HG02973 (cell line): Measurements from ENCODE around the gene NKX2-3.

Experiments used
- ATAC-seq: cut with Tn5 transposase; IDR thresholded peaks from one replicate; pipeline ENCODE4 v1.9.1; 2021; ENCODE audit warnings: moderate library complexity; ENCODE audit not compliant: unreplicated experiment

NKX2-3 gene

GRCh38 chr10:99525897-99526296 is 6.8 kb upstream of the NKX2-3 start:
- no peak for ATAC-seq

GRCh38 chr10:99526861-99527504 is 5.8 kb upstream of the NKX2-3 start:
- no peak for ATAC-seq

- ATAC-seq, result no peak
Observed at GRCh38 chr10:99527526-99528493, 4.9 kb upstream of the NKX2-3 start.

- ATAC-seq, result no peak
Observed at GRCh38 chr10:99528494-99529441, 4.0 kb upstream of the NKX2-3 start.

- ATAC-seq, result no peak
Observed at GRCh38 chr10:99529591-99530107, 3.1 kb upstream of the NKX2-3 start.

- no peak for ATAC-seq
Observed at GRCh38 chr10:99530108-99531025, 2.4 kb upstream of the NKX2-3 start.

- ATAC-seq, result no peak
Observed at GRCh38 chr10:99531026-99531695, 1.6 kb upstream of the NKX2-3 start.

- no peak for ATAC-seq
Observed at GRCh38 chr10:99531696-99532593, 797 bp upstream of the NKX2-3 start.

GRCh38 chr10:99533496-99534449 is 1.0 kb downstream of the NKX2-3 start:
- no peak for ATAC-seq

- no peak for ATAC-seq
Observed at GRCh38 chr10:99534450-99534938, 1.8 kb downstream of the NKX2-3 start.

GRCh38 chr10:99534939-99535763 is 2.4 kb downstream of the NKX2-3 start:
- no peak for ATAC-seq

- no peak for ATAC-seq
Observed at GRCh38 chr10:99535764-99536337, 3.1 kb downstream of the NKX2-3 start.

- ATAC-seq, result no peak
Observed at GRCh38 chr10:99536338-99537085, 3.8 kb downstream of the NKX2-3 start.

GRCh38 chr10:99537086-99537988 is 4.6 kb downstream of the NKX2-3 start:
- no peak for ATAC-seq
